HCT116 (cell line): ENCODE data around the gene PGBD2. TPM values are rescaled to one million over a fixed set of nuclear protein-coding genes. Genes with fewer than 3 reads are reported as not detected.

Source experiments
- ATAC-seq: fragments of 200-7000 bp; cut with Tn5 transposase; 2 replicates; pipeline ENCODE4 v1.9.1; 2020; ENCODE audit warnings: mild to moderate bottlenecking, moderate library complexity
- BruUV-seq: library from RNA; stranded (reverse); fragments of 400-500 nt; replicated peaks from 2 replicates; lab custom pipeline; 2021; lab: Mats Ljungman, UMichigan
- CTCF ChIA-PET: fragments of 300-600 bp; sonication (Branson Sonifier 250); formaldehyde crosslinking; loops from one replicate; lab custom pipeline; 2021; ENCODE audit warnings: antibody characterized with exemption; lab: Charles Lee
- POLR2A ChIA-PET: fragments of 300-600, 350-600 bp; sonication (Branson Sonifier 250); formaldehyde crosslinking; loops from one replicate; lab custom pipeline; 2021; ENCODE audit warnings: antibody characterized with exemption; lab: Charles Lee
- RAD21 ChIA-PET, 2 experiments: fragments of 300-600 bp; sonication (Branson Sonifier 250); formaldehyde crosslinking; loops; one replicate each; lab custom pipeline; 2023; ENCODE audit warnings: low total read pairs in 2 of 2; ENCODE audit not compliant: uncharacterized antibody in 2 of 2, unreplicated experiment in 2 of 2, low non-redundant PET in 1 of 2; lab: Charles Lee
- DNase-seq: peaks from one replicate; pipeline ENCODE4 v3.0.0-alpha.2; 2010; ENCODE audit warnings: low read depth, low spot score
- H2AFZ ChIP-seq: fragments of 200-600 bp; shearing (Covaris generic), sonication (generic); 2 replicates; pipeline ENCODE4 v1.6.1; 2017; ENCODE audit warnings: low read depth, mixed run types, mixed read lengths, antibody characterized with exemption, low read length; ENCODE audit not compliant: poor library complexity, severe bottlenecking
- H3K27ac ChIP-seq: 2 replicates; pipeline ENCODE4 v1.5.1; 2012; ENCODE audit warnings: low read depth, low read length
- H3K27me3 ChIP-seq: fragments of 200-600 bp; sonication (generic); 2 replicates; pipeline ENCODE4 v1.6.1; 2016; ENCODE audit warnings: mixed run types, low read length, mixed read lengths; ENCODE audit not compliant: insufficient read depth
- H3K36me3 ChIP-seq, 2 experiments: fragments of 200-500 bp in 1 of 2; fragments of 200-600 bp in 1 of 2; sonication (Bioruptor generic) in 1 of 2; sonication (generic) in 1 of 2; 2 replicates each; pipeline versions ENCODE4 v1.5.1 to v1.6.1; 2014 to 2016; ENCODE audit warnings: low read length in 2 of 2, inconsistent platforms in 1 of 2, mixed read lengths in 1 of 2, mixed run types in 1 of 2; ENCODE audit not compliant: insufficient read depth in 2 of 2, control insufficient read depth in 1 of 2
- H3K4me1 ChIP-seq, 2 experiments: fragments of 200-600 bp in 1 of 2; sonication (generic) in 1 of 2; 2 replicates each; pipeline versions ENCODE4 v1.5.1 to v1.6.1; 2012 to 2017; ENCODE audit warnings: low read length in 2 of 2, inconsistent platforms in 1 of 2, mild to moderate bottlenecking in 1 of 2, mixed read lengths in 1 of 2, mixed run types in 1 of 2, moderate library complexity in 1 of 2; ENCODE audit not compliant: insufficient read depth in 2 of 2, control insufficient read depth in 1 of 2
- H3K4me2 ChIP-seq: fragments of 200-600 bp; sonication (generic); 2 replicates; pipeline ENCODE4 v1.6.1; 2017; ENCODE audit warnings: mixed run types, low read length, mixed read lengths
- H3K4me3 ChIP-seq, 2 experiments: fragments of 200-600 bp in 1 of 2; sonication (generic) in 1 of 2; replicated peaks in 1 of 2; 2 replicates each; pipeline ENCODE4 v1.5.1; 2011 to 2016; ENCODE audit warnings: low read length in 2 of 2, control low read depth in 1 of 2, low read depth in 1 of 2, mild to moderate bottlenecking in 1 of 2, mixed read lengths in 1 of 2, mixed run types in 1 of 2
- H3K79me2 ChIP-seq: fragments of 200-600 bp; sonication (generic); 2 replicates; pipeline ENCODE4 v1.6.1; 2017; ENCODE audit warnings: mild to moderate bottlenecking, mixed run types, low read length, moderate library complexity, mixed read lengths; ENCODE audit not compliant: insufficient read depth
- H3K9ac ChIP-seq: fragments of 200-600 bp; sonication (generic); 2 replicates; pipeline ENCODE4 v1.6.1; 2016; ENCODE audit warnings: low read length, mixed read lengths
- H3K9me2 ChIP-seq: fragments of 200-600 bp; sonication (generic), shearing (Covaris generic); 2 replicates; pipeline ENCODE4 v1.6.1; 2017; ENCODE audit warnings: mixed run types, mild to moderate bottlenecking, moderate library complexity; ENCODE audit not compliant: insufficient read depth
- H3K9me3 ChIP-seq, 2 experiments: fragments of 200-500 bp in 1 of 2; fragments of 200-600 bp in 1 of 2; sonication (Bioruptor generic) in 1 of 2; sonication (generic) in 1 of 2; 2 replicates each; pipeline ENCODE4 v1.6.1; 2014 to 2017; ENCODE audit warnings: low read length in 2 of 2, mixed read lengths in 2 of 2, inconsistent platforms in 1 of 2, low read depth in 1 of 2, mild to moderate bottlenecking in 1 of 2, mixed run types in 1 of 2, moderate library complexity in 1 of 2; ENCODE audit not compliant: control insufficient read depth in 1 of 2, insufficient read depth in 1 of 2
- H4K20me1 ChIP-seq: fragments of 200-600 bp; sonication (generic), shearing (Covaris generic); 2 replicates; pipeline ENCODE4 v1.6.1; 2017; ENCODE audit warnings: mixed run types, mild to moderate bottlenecking, moderate library complexity; ENCODE audit not compliant: insufficient read depth
- CBX3 ChIP-seq: IDR thresholded peaks from 2 replicates; pipeline ENCODE4 v1.6.1; 2012; ENCODE audit warnings: low read depth
- CTCF ChIP-seq, 3 experiments: fragments of 200-600 bp in 1 of 3; sonication (generic) in 1 of 3; IDR thresholded peaks in 2 of 3; conservative IDR thresholded peaks in 1 of 3; 2 replicates each; pipeline ENCODE4 v1.5.1; 2012 to 2017; ENCODE audit warnings: low read depth in 2 of 3, low read length in 2 of 3, antibody characterized with exemption in 1 of 3, borderline replicate concordance in 1 of 3, control low read depth in 1 of 3, mild to moderate bottlenecking in 1 of 3, mixed read lengths in 1 of 3, mixed run types in 1 of 3, moderate library complexity in 1 of 3; ENCODE audit not compliant: insufficient read depth in 1 of 3
- EGR1 ChIP-seq: IDR thresholded peaks from 2 replicates; pipeline ENCODE4 v1.6.1; 2012; ENCODE audit warnings: low read depth
- EZH2 ChIP-seq: fragments of 200-600 bp; sonication (generic); IDR thresholded peaks from 2 replicates; pipeline ENCODE4 v1.6.1; 2017; ENCODE audit warnings: antibody characterized with exemption, mixed run types
- FOSL1 ChIP-seq: IDR thresholded peaks from 2 replicates; pipeline ENCODE4 v1.6.1; 2012; ENCODE audit warnings: low read depth
- MAX ChIP-seq: IDR thresholded peaks from 2 replicates; pipeline ENCODE4 v1.6.1; 2012
- REST ChIP-seq: IDR thresholded peaks from 2 replicates; pipeline ENCODE4 v1.6.1; 2012; ENCODE audit warnings: low read depth
- SIN3A ChIP-seq: IDR thresholded peaks from 2 replicates; pipeline ENCODE4 v1.6.1; 2012; ENCODE audit warnings: low read depth
- TCF7L2 ChIP-seq: IDR thresholded peaks from 2 replicates; pipeline ENCODE4 v1.7.0; 2011; ENCODE audit warnings: borderline replicate concordance, inconsistent platforms; ENCODE audit not compliant: insufficient read depth, insufficient read length; ENCODE audit errors: extremely low read depth
- ZBTB33 ChIP-seq: IDR thresholded peaks from 2 replicates; pipeline ENCODE4 v1.6.1; 2011; ENCODE audit warnings: mild to moderate bottlenecking, low read length, moderate library complexity; ENCODE audit not compliant: insufficient replicate concordance; ENCODE audit errors: extremely low read depth
- ZFX ChIP-seq: fragments of 450-650 bp; IDR thresholded peaks from 2 replicates; pipeline ENCODE4 v1.6.1; 2017
- ZNF274 ChIP-seq: fragments of 200-500 bp; sonication (Bioruptor generic); IDR thresholded peaks from 2 replicates; pipeline ENCODE4 v1.6.1; 2014; ENCODE audit warnings: mild to moderate bottlenecking, low read depth, low read length, inconsistent platforms
- intact Hi-C: fragments of 100-400 bp; cut with micrococcal nuclease; formaldehyde crosslinking; loops from 2 replicates; pipeline ENCODE4 v1.10.0; 2022
- total RNA-seq: library from RNA; stranded (reverse); gene quantifications from one replicate; pipeline ENCODE4 v1.2.1, GENCODE V29; 2021; ENCODE audit not compliant: unreplicated experiment

Gene PGBD2
- total RNA-seq, 1 experiment from 2014 or later: 5.1 TPM

GRCh38 chr1:248858096-248858890 lies 47.7 kb upstream of the PGBD2 start (continued):
- TF ChIP-seq REST: no peak

GRCh38 chr1:248858891-248859889 lies 46.8 kb upstream of the PGBD2 start, which contains the start of gene ZNF692:
ZNF692 (minus strand) TSS chr1:248859085; CDS start chr1:248858309, 776 bp downstream.
- Histone ChIP-seq H3K9me2 (no peaks in the 10 kb centered on the region), H3K4me3 (peak within 1 kb of the TSS; percentile 66 to 83), H4K20me1 (no peaks in the 10 kb centered on the region), H3K27me3 (no peaks in the 10 kb centered on the region), H3K4me1 (peaks cover 12 to 41% of the 10 kb centered on the region in 2 experiments), H3K9me3 (no peaks in the 10 kb centered on the region), H3K79me2 (peaks cover 30% of the 10 kb centered on the region; the same call in 1 of the 2 replicates), H3K27ac (peak within 1 kb of the TSS; percentile 79), H2AFZ (no peak within 1 kb of the TSS), H3K36me3 (peaks cover 4 to 18% of the 10 kb centered on the region in 2 experiments; a peak in 2 of 4 replicates), H3K4me2 (peak within 1 kb of the TSS; percentile 72), H3K9ac (peak within 1 kb of the TSS; percentile 92)
- DNase-seq (peak; percentile 95), ATAC-seq (peak; percentile 86)
- intact Hi-C loops: loop anchor here (1.0 kb wide), 4 partner anchors 14 to 47 kb away; partner anchors contain the start of genes PGBD2 and ZNF672
- ChIA-PET RAD21 (no interaction called here), POLR2A (interaction anchor here (0.9 to 2.8 kb wide), 6 partner anchors 12 to 47 kb away, joined by 3 to 44 read pairs (median 4); partner anchors contain the start of genes PGBD2, SH3BP5L and ZNF672), CTCF (interaction anchor here (0.8 to 1.8 kb wide), 9 partner anchors 13 to 67 kb away, joined by 3 to 24 read pairs (median 5); partner anchors contain the start of gene ZNF672)
- BruUV-seq: TSS peak; percentile 90
- TF ChIP-seq FOSL1 (no peak), EGR1 (no peak), TCF7L2 (peak; percentile 31), ZBTB33 (peak; percentile 18), CBX3 (peak; percentile 77; the same call in 1 of the 2 replicates), EZH2 (no peak), ZNF274 (no peak), MAX (peak; percentile 98), SIN3A (peak; percentile 83), ZFX (peak; percentile 76), CTCF (IDR thresholded peaks at IDR 0.05 in 2 of 3, conservative IDR thresholded peaks at IDR 0.05 in 1 of 3; ENCODE audit: borderline replicate concordance in 1 of 3, insufficient read depth in 1 of 3, low read depth in 2 of 3, low read length in 2 of 3) (no peak)
